GM23338 (cell line): ENCODE measurements around the gene TMTC2. TPM values are rescaled to one million over a fixed set of nuclear protein-coding genes. Genes with fewer than 3 reads are reported as not detected.

ENCODE experiments used
- ATAC-seq: fragments of 200-7000 bp; cut with Tn5 transposase; 3 replicates; pipeline ENCODE4 v1.9.1; 2020
- DNase-seq: peaks from one replicate; pipeline ENCODE4 v3.0.0-alpha.2; 2015; ENCODE audit warnings: low spot score
- H2AFZ ChIP-seq: fragments of 200-600 bp; sonication (generic); 2 replicates; pipeline ENCODE4 v1.8.0; 2016; ENCODE audit warnings: antibody characterized with exemption, mild to moderate bottlenecking, moderate library complexity
- H3F3A ChIP-seq: fragments of 200-600 bp; sonication (generic); replicated peaks from 2 replicates; pipeline ENCODE4 v1.8.0; 2017; ENCODE audit warnings: antibody characterized with exemption, mixed run types, low read depth
- H3K27ac ChIP-seq: fragments of 200-600 bp; sonication (generic); 2 replicates; pipeline ENCODE4 v1.6.1; 2016; ENCODE audit warnings: low read depth
- H3K27me3 ChIP-seq: fragments of 200-600 bp; sonication (generic); 2 replicates; pipeline ENCODE4 v1.8.0; 2016; ENCODE audit warnings: mild to moderate bottlenecking, mixed run types, moderate library complexity; ENCODE audit not compliant: insufficient read depth
- H3K36me3 ChIP-seq: fragments of 200-600 bp; sonication (generic); 2 replicates; pipeline ENCODE4 v1.8.0; 2016; ENCODE audit warnings: mild to moderate bottlenecking; ENCODE audit not compliant: insufficient read depth
- H3K4me1 ChIP-seq: fragments of 200-600 bp; sonication (generic); 2 replicates; pipeline ENCODE4 v1.8.0; 2016; ENCODE audit warnings: mild to moderate bottlenecking, moderate library complexity; ENCODE audit not compliant: insufficient read depth
- H3K4me2 ChIP-seq: fragments of 200-600 bp; sonication (generic); 2 replicates; pipeline ENCODE4 v1.7.1; 2017; ENCODE audit warnings: mixed run types
- H3K4me3 ChIP-seq: fragments of 200-600 bp; sonication (generic); 2 replicates; pipeline ENCODE4 v1.6.1; 2016; ENCODE audit warnings: mixed run types
- H3K79me2 ChIP-seq: fragments of 200-600 bp; sonication (generic); replicated peaks from 2 replicates; pipeline ENCODE4 v1.8.0; 2017; ENCODE audit warnings: mild to moderate bottlenecking; ENCODE audit not compliant: insufficient read depth
- H3K9me2 ChIP-seq: fragments of 200-600 bp; sonication (generic); 2 replicates; pipeline ENCODE4 v1.8.0; 2017; ENCODE audit not compliant: insufficient read depth
- H4K20me1 ChIP-seq: fragments of 200-600 bp; sonication (generic); replicated peaks from 2 replicates; pipeline ENCODE4 v1.8.0; 2017; ENCODE audit warnings: mild to moderate bottlenecking; ENCODE audit not compliant: insufficient read depth
- H3K27ac Mint-ChIP-seq: 2 replicates; pipeline ENCODE4 v1.8.0; 2020; ENCODE audit warnings: inconsistent platforms, mild to moderate bottlenecking, moderate library complexity, mixed read lengths
- H3K27me3 Mint-ChIP-seq: 3 replicates; pipeline ENCODE4 v1.8.0; 2022; ENCODE audit warnings: low read depth, mild to moderate bottlenecking, moderate library complexity, mixed read lengths, inconsistent platforms; ENCODE audit not compliant: insufficient read depth, poor library complexity
- H3K36me3 Mint-ChIP-seq: 3 replicates; pipeline ENCODE4 v1.8.0; 2021; ENCODE audit warnings: low read depth, mild to moderate bottlenecking, inconsistent platforms, moderate library complexity, mixed read lengths
- H3K4me1 Mint-ChIP-seq: 3 replicates; pipeline ENCODE4 v1.8.0; 2020; ENCODE audit warnings: mild to moderate bottlenecking, inconsistent platforms, mixed read lengths
- H3K4me3 Mint-ChIP-seq: 3 replicates; pipeline ENCODE4 v1.8.0; 2021; ENCODE audit warnings: moderate library complexity, mild to moderate bottlenecking, inconsistent platforms, mixed read lengths
- H3K9me3 Mint-ChIP-seq: 3 replicates; pipeline ENCODE4 v1.8.0; 2020; ENCODE audit warnings: moderate library complexity, mild to moderate bottlenecking, inconsistent platforms, mixed read lengths
- CREB1 ChIP-seq: fragments of 250-450 bp; sonication (Bioruptor Pico); IDR thresholded peaks from 2 replicates; pipeline ENCODE4 v1.5.0; 2020; ENCODE audit warnings: low read depth, mild to moderate bottlenecking, moderate library complexity
- ETS1 ChIP-seq: IDR thresholded peaks from 2 replicates; pipeline ENCODE4 v1.6.1; 2016; ENCODE audit warnings: antibody characterized with exemption
- EZH2 ChIP-seq: fragments of 200-600 bp; sonication (generic); IDR thresholded peaks from one replicate; pipeline ENCODE4 v1.8.0; 2017; ENCODE audit warnings: antibody characterized with exemption, mild to moderate bottlenecking, low read depth; ENCODE audit not compliant: unreplicated experiment
- JUNB ChIP-seq: IDR thresholded peaks from one replicate; pipeline ENCODE4 v1.6.1; 2016; ENCODE audit warnings: antibody characterized with exemption; ENCODE audit not compliant: unreplicated experiment
- NANOG ChIP-seq: IDR thresholded peaks from 2 replicates; pipeline ENCODE4 v1.6.1; 2016; ENCODE audit warnings: antibody characterized with exemption, borderline replicate concordance
- STAT1 ChIP-seq: IDR thresholded peaks from one replicate; pipeline ENCODE4 v1.6.1; 2016; ENCODE audit warnings: antibody characterized with exemption; ENCODE audit not compliant: unreplicated experiment
- polyA plus RNA-seq: library from polyadenylated mRNA; unstranded; fragments of >200 nt; fragmentation: Nextera tagmentation; extraction: Ambion mirVana; gene quantifications from 2 replicates; pipeline ENCODE4 v1.2.1, GENCODE V29; 2016
- total RNA-seq: library from RNA; depleted of rRNA; stranded (reverse); fragments of >200 nt; shearing (Covaris generic); gene quantifications from 2 replicates; pipeline ENCODE4 v1.2.3, GENCODE V29; 2014
- TF ChIP-seq, protein P1 (sequence below): fragments of 250-450 bp; sonication (Bioruptor Pico); IDR thresholded peaks from 2 replicates; pipeline ENCODE4 v1.5.0; 2020; ENCODE audit warnings: mild to moderate bottlenecking, moderate library complexity
- TF ChIP-seq, protein P2 (sequence below), 2 experiments: fragments of 200-600 bp in 1 of 2; sonication (generic) in 1 of 2; conservative IDR thresholded peaks; 2 replicates each; pipeline versions ENCODE4 v1.5.1 to v1.6.1; 2016 to 2017; ENCODE audit warnings: antibody characterized with exemption in 2 of 2, low read depth in 2 of 2, mild to moderate bottlenecking in 2 of 2, moderate library complexity in 1 of 2

TMTC2 gene
- total and polyA plus RNA-seq, 2 experiments from 2014 or later: 0.57 to 6.5 TPM

DNA sequence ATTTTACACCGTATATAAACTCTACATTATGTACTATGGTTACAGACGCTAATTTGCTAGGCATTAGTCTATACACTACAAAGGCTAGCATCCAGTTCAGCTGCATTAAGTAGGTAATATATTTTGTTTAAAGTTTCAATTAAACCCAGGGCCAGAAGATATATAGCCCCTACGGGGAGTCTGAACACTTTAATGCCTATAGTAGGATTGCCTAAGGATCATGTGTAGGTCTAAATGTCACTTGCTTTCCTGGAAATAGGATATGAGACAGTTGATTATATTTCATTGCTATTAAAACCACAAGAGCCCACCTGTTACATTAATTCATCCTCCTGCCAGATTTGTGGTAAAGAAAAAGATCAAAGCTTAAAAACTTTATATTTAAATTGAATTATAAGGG lies 286.9 kb downstream of the TMTC2 start:
- Histone ChIP-seq H3K27ac (no peak overlapping the region), H2AFZ (no peak overlapping the region), H3K4me2 (no peak overlapping the region), H3K27me3 (no peaks in the 10 kb centered on the region), H3F3A (no peaks in the 10 kb centered on the region), H3K9me2 (no peaks in the 10 kb centered on the region), H3K4me3 (no peak overlapping the region), H3K79me2 (no peaks in the 10 kb centered on the region), H4K20me1 (no peaks in the 10 kb centered on the region), H3K4me1 (no peaks in the 10 kb centered on the region), H3K36me3 (no peaks in the 10 kb centered on the region)
- no peak for TF ChIP-seq ETS1
- H3K4me1 Mint-ChIP-seq: peaks cover 3% of the 10 kb centered on the region; the same call in 2 of the 3 replicates
- ATAC-seq: no peak
- no peaks in the 10 kb centered on the region for H3K27me3 Mint-ChIP-seq
- DNase-seq: no peak
- no peaks in the 10 kb centered on the region for H3K9me3 Mint-ChIP-seq
- no peaks in the 10 kb centered on the region for H3K36me3 Mint-ChIP-seq
- no peak overlapping the region for H3K4me3 Mint-ChIP-seq
- no peak overlapping the region for H3K27ac Mint-ChIP-seq

- Mint-ChIP-seq H3K4me3 (no peak overlapping the region), H3K9me3 (no peaks in the 10 kb centered on the region), H3K4me1 (no peaks in the 10 kb centered on the region), H3K27ac (no peak overlapping the region), H3K27me3 (no peaks in the 10 kb centered on the region), H3K36me3 (no peaks in the 10 kb centered on the region)
- no peak overlapping the region for H2AFZ ChIP-seq
- TF ChIP-seq NANOG: no peak
- TF ChIP-seq, protein P1, sequence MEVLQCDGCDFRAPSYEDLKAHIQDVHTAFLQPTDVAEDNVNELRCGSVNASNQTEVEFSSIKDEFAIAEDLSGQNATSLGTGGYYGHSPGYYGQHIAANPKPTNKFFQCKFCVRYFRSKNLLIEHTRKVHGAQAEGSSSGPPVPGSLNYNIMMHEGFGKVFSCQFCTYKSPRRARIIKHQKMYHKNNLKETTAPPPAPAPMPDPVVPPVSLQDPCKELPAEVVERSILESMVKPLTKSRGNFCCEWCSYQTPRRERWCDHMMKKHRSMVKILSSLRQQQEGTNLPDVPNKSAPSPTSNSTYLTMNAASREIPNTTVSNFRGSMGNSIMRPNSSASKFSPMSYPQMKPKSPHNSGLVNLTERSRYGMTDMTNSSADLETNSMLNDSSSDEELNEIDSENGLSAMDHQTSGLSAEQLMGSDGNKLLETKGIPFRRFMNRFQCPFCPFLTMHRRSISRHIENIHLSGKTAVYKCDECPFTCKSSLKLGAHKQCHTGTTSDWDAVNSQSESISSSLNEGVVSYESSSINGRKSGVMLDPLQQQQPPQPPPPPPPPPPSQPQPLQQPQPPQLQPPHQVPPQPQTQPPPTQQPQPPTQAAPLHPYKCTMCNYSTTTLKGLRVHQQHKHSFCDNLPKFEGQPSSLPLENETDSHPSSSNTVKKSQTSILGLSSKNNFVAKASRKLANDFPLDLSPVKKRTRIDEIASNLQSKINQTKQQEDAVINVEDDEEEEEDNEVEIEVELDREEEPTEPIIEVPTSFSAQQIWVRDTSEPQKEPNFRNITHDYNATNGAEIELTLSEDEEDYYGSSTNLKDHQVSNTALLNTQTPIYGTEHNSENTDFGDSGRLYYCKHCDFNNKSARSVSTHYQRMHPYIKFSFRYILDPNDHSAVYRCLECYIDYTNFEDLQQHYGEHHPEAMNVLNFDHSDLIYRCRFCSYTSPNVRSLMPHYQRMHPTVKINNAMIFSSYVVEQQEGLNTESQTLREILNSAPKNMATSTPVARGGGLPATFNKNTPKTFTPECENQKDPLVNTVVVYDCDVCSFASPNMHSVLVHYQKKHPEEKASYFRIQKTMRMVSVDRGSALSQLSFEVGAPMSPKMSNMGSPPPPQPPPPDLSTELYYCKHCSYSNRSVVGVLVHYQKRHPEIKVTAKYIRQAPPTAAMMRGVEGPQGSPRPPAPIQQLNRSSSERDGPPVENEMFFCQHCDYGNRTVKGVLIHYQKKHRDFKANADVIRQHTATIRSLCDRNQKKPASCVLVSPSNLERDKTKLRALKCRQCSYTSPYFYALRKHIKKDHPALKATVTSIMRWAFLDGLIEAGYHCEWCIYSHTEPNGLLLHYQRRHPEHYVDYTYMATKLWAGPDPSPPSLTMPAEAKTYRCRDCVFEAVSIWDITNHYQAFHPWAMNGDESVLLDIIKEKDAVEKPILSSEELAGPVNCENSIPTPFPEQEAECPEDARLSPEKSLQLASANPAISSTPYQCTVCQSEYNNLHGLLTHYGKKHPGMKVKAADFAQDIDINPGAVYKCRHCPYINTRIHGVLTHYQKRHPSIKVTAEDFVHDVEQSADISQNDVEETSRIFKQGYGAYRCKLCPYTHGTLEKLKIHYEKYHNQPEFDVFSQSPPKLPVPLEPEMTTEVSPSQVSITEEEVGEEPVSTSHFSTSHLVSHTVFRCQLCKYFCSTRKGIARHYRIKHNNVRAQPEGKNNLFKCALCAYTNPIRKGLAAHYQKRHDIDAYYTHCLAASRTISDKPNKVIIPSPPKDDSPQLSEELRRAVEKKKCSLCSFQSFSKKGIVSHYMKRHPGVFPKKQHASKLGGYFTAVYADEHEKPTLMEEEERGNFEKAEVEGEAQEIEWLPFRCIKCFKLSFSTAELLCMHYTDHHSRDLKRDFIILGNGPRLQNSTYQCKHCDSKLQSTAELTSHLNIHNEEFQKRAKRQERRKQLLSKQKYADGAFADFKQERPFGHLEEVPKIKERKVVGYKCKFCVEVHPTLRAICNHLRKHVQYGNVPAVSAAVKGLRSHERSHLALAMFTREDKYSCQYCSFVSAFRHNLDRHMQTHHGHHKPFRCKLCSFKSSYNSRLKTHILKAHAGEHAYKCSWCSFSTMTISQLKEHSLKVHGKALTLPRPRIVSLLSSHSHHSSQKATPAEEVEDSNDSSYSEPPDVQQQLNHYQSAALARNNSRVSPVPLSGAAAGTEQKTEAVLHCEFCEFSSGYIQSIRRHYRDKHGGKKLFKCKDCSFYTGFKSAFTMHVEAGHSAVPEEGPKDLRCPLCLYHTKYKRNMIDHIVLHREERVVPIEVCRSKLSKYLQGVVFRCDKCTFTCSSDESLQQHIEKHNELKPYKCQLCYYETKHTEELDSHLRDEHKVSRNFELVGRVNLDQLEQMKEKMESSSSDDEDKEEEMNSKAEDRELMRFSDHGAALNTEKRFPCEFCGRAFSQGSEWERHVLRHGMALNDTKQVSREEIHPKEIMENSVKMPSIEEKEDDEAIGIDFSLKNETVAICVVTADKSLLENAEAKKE (CRISPR knock-in tag): no peak
- no peak for TF ChIP-seq STAT1
- no peak for TF ChIP-seq CREB1 (CRISPR knock-in tag)
- TF ChIP-seq ETS1: no peak
- TF ChIP-seq, protein P2, sequence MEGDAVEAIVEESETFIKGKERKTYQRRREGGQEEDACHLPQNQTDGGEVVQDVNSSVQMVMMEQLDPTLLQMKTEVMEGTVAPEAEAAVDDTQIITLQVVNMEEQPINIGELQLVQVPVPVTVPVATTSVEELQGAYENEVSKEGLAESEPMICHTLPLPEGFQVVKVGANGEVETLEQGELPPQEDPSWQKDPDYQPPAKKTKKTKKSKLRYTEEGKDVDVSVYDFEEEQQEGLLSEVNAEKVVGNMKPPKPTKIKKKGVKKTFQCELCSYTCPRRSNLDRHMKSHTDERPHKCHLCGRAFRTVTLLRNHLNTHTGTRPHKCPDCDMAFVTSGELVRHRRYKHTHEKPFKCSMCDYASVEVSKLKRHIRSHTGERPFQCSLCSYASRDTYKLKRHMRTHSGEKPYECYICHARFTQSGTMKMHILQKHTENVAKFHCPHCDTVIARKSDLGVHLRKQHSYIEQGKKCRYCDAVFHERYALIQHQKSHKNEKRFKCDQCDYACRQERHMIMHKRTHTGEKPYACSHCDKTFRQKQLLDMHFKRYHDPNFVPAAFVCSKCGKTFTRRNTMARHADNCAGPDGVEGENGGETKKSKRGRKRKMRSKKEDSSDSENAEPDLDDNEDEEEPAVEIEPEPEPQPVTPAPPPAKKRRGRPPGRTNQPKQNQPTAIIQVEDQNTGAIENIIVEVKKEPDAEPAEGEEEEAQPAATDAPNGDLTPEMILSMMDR (conservative IDR thresholded peaks at IDR 0.05; ENCODE audit: low read depth in 2 of 2): no peak
- TF ChIP-seq JUNB: no peak
- no peak for TF ChIP-seq EZH2
- no peaks in the 10 kb centered on the region for H3K4me1 ChIP-seq
- 0 out of 2 replicates have a peak, but pooled peaks cover 4% of the 10 kb centered on the region for H3K9me2 ChIP-seq
- H4K20me1 ChIP-seq: no peaks in the 10 kb centered on the region
- no peak overlapping the region for H3K27ac ChIP-seq
- ATAC-seq (no peak), DNase-seq (no peak)
- H3K27me3 ChIP-seq: no peaks in the 10 kb centered on the region
- H3K4me3 ChIP-seq: no peak overlapping the region
- H3K79me2 ChIP-seq: no peaks in the 10 kb centered on the region
- H3K36me3 ChIP-seq: no peaks in the 10 kb centered on the region
- H3K4me2 ChIP-seq: no peak overlapping the region
- H3F3A ChIP-seq: no peaks in the 10 kb centered on the region
These were observed 294.4 kb downstream of the TMTC2 start for GRCh38 chr12:82981150-82981549.
